ENCODE results near the gene ELP1. TPM values are rescaled to one million over a fixed set of nuclear protein-coding genes. Genes with fewer than 3 reads are reported as not detected.

ELP1 gene
- polyA plus RNA-seq, 1 donor: 32.7 TPM

DNA sequence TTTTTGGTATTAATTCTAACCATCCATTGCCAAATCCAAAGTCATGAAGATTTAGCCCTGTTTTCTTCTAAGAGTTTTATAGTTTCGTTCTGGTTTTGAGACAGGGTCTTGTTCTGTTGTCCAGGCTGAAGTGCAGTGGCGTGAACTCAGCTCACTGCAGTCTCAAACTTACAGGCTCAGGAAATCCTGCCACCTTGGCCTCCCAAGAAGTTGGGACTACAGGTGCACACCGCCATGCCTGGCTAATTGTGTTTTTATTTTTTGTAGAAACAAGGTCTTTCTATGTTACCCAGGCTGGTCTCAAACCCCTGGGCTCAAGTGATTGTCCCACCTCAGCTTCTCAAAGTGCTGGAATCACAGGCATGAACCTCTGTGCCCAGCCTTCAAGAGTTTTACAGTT lies 50.8 kb downstream of the ELP1 start:
- no peak for DNase-seq (ENCODE audit: low read depth)

DNA sequence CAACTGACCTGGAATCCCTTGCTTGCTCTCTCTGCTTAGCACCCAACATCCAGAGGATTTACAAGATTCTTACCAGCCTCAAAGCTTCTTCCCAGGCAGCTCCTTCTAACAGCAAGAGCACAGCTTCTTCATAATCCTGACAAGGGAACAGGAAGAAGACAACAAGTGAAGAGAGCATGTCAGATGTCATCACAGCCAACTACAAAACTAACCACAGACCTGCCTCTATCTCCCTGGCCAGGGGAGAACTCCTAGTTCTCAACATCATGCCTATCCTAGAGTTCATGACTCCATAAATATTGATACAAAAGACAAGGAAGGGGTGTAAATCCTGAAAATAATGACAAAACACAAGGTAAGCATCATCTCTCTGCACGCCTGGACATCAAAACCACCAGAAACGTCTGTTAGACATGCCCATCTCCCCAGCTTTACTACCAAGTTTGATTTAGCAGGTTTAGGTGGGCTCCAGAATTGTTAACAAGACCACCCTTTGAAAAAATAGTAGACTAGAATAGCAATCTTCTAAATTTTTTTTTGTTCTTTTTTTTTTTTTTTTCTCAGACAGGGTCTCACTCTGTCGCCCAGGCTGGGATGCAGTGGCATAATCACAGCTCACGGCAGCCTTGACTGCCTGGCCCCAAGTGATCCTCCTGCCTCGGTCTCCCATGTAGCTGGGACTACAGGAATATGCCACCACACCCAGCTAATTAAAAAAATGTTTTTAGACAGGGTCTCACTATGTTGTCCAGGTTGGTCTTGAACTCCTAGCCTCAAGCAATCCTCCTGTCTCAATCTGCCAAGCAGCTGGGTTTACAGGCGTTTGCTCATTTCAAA lies 51.7 kb downstream of the ELP1 start:
- DNase-seq (ENCODE audit: low read depth): no peak

DNA sequence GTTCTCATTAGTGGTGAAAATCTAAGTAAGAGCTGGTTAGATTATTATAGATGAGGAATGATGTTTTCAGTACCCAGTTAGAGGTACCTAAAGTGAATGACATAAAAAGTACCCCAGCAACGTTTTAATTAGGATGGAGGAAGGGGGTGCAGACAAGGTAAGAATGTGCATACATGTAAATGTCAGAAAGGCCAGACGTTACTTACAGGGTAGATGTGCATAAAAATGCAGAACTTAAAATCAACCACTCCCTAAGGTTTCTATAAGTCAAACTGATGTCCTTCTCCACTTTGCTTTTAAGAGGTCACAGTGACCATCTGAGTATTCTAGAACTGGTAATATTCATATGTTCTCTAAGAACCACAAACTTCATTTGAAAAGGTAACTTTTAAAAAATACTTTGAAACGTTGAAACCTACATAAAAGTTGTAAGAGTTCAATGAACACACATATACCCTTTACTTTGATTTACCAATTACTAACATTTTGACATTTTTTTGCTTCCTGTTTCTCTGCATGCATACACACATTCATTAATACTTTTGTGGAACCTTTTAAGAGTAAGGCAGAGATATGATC lies 53.1 kb downstream of the ELP1 start:
- no peak for DNase-seq (ENCODE audit: low read depth)

DNA sequence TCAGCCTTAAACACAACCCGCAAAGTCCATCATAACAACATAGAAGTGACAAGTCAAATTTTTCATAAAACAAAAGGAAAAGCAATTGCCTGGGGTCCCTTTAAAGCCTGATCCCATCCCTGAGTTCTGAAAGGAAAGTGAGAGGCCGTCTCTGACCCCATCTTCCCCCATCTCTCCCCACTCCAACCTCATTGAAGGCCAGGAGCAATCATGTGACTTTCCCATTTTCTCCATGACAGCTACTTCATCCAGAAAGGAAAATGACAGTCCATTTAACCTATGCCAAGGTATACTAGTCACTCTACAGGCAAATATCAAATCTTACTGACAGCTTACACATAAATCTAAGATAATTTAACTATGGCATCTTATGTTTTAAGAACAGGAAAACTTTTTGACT lies 56.4 kb downstream of the ELP1 start:
- no peak for DNase-seq (ENCODE audit: low read depth)

DNA sequence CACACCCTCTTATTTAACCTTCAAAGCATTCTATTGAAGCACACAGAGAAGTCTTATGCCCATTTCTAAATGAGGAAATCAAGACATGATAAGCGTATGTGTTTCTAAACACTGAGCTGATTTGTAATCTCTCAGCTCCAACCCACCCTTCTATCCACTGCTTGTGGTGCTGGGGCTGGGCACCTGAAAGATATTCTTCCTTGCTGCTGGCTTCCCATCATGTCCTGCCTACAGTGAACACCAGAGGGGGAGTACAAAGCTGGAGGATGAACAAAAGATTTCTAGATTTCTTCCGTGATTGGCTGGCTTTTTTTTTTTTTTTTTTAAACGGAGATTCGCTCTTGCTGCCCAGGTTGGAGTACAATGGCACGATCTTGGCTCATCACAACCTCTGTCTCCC lies 57.5 kb downstream of the ELP1 start:
- no peak for DNase-seq (ENCODE audit: low read depth)

DNA sequence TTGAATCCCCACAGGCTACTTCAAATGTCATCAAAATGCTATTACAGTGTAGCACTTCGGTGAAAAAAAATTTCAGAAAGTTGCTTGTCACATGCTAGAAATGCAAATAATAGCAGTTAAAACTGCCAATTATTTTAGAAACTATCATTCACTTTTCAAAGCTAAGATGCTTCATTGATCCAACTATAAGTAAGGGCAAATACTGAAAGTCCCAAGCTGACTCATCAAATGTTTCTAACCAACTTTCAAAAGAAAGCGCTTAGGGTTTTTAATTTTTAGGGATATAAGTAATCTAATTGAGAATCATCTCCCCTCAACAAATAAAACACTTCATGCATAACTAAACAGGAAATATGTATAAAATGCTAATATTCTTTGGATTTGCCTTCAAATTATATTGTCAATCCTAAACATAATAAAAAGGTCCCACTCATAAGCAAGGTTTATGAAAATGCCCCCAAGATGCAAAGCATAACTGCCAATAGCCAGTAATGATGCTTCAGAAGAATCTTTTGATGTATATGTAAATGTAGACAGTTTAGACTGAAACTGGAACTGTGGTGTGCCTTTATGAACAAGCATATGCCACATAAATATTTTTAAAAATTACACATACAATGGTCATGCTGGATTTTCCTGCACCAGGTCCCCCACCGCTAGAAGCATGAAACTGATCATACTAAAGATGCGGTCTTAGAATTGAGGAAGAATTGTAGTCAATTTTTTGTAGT lies 59.7 kb downstream of the ELP1 start:
- no peak for DNase-seq (ENCODE audit: low read depth)

DNA sequence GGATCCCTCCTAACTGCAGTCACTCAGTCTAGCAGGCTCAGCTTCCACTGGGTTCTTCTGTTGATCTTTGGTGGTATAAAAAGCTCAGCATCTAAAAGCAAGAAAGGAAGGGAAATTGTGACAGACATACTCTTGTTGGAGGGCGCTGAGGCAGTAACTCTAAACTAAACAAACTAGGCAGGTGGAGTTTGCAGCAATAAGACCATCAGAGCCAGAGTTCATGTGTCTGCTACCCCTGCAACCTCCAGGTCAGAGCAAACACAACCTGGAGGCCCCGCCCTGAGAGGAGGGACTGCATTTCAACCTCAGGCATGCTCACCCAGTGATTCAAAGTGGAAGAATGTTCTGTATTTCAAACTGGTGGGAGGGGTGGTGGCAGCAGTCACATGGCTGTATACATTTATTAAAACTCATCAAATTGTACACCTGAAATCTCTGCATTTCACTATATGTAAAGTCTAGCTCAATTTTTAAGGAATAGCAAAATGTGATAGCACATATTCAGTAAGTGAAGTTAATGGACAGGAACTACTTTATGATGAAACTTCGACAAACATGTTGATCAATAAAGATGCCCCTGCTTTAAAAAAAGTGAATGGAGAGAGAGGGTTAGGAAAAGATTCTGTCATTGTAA lies 64.7 kb downstream of the ELP1 start:
- no peak for DNase-seq (ENCODE audit: low read depth)

DNA sequence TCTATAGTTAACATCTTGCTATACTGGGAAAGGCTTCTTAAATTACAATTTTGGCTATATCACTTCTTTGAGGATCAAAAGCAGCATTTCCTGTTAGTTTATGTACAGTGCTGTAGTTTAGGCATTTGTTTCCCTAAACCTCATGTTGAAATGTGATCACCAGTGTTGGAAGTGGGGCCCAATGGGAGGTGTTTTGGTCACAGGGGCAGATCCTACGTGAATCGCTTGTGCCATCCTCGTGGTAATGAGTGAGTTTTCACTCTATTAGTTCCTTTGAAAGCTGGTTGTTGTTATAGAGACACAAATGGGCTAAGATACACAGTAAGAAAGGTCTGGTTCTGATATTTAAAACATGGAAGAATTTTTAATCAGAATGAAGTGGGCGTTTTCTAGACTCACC lies 66.1 kb downstream of the ELP1 start:
- DNase-seq (ENCODE audit: low read depth): no peak

DNA sequence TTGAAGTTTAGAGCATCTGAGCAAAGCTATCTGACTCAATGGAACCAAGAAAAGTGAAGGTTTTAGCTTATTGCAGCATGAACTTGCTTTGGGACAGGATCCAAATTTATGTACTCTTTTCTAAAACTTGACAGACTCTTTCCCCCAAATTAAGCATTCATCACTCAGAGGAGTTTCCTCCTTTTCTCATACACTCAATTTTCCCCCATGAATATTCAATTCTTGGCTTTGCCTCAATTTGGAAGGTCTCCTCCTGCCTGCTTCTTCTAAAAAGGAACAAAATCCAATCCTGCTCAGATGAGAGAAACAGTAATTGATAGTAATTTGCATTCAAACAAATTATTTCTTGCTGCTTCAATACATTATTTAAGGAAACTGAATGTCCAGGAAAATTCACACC lies 66.8 kb downstream of the ELP1 start:
- DNase-seq (ENCODE audit: low read depth): no peak

DNA sequence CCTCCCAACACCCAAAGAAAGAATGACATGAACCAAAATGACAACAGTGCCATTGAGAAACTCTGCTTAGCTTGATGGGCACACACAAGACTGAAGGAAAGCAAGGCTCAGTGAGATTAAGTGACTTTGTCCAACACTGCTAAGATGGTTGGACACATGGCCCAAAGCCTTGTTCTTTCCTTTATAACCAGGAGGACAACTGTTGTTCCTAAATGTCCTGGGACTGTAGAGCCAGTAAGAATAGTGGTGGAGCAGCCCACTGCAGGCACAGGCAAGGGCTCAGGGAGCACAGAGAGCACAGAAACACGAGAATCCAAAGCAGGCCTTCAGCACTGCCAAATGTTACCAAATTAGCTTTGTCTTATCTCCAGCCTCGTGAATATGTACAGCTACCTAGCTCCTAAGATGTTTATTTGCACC lies 67.9 kb downstream of the ELP1 start:
- DNase-seq (ENCODE audit: low read depth): no peak

DNA sequence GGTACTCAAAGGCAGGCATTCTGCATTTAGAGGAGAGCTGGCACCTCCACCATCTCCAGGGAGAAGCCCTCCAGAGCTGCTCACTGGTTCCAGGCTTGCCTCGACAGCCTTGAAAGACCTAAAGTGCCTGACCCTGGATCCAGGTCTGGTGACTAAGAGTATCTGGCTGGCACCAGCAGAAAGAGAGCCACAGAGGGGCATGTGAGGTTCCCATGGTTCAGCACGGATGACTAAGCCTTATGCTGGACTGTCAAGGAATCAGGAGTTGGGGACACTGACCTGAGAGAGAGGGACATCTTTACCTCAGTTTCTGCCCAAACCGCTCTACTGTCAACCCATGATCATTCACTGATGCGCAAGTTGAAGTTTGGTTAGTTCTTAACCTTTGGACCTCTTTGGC lies 68.9 kb downstream of the ELP1 start:
- DNase-seq (ENCODE audit: low read depth): no peak

DNA sequence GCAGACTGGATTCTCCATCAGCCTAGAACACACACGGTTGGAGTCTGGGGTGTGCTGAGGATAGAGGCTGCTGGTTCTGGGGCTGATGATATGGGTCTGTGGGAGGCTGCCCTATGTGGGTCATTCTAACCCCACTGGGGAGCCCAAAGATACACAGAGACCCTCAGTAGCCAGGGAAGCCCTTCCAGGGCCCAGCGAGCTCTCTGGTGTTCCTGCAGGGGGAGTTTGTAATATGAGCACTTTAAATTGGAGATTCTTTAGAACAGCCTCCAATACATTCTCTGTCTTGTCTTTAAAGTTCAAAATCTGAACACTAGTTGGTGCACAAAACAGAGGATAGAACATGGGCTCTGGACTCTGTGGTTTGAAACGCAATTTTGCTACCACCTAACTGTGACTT lies 69.5 kb downstream of the ELP1 start:
- no peak for DNase-seq (ENCODE audit: low read depth)

DNA sequence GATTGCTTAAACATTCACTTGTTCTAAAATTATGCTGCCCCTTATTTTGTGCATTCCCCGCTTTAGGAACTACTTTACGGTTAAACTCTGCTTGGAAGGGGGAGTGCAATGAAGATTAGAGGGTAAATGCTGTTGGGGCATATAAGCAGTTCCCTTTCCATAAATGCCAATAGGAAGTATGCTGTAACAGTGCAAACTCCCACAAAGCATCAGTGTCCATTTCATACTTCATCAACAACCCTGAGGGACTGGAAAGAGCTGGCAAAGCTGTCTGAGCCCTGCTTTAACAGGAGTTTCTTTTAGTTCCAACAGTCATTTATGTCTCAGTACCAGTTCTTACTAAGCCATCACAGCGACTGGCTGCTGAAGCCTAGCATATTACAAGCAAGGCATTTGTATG lies 70.0 kb downstream of the ELP1 start:
- DNase-seq (ENCODE audit: low read depth): no peak

DNA sequence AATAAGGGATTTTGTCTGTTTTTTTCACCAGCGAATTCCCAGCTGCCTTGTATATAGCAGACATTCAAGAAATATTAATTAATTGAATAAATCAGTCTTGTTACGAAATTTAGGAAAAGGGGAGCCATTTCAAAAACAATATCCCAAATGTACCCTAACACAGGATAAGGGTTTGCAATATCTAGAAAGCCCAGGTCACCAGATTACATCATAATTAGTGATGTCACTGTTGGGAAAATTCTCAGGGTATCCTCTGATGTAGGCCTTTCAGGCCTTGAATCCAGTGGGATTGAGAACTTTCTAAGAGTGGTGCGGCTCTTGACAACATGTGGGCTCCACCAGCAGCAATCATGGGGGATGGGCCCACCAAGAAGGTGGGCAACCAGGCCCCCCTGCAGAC lies 71.9 kb downstream of the ELP1 start, which contains the start of gene ACTL7A:
Gene ACTL7A, plus strand, starts transcription at position 270 of the 400 bp plus-strand sequence. Its CDS starts 57 bp downstream, at position 327.
- no peak for DNase-seq (ENCODE audit: low read depth)

DNA sequence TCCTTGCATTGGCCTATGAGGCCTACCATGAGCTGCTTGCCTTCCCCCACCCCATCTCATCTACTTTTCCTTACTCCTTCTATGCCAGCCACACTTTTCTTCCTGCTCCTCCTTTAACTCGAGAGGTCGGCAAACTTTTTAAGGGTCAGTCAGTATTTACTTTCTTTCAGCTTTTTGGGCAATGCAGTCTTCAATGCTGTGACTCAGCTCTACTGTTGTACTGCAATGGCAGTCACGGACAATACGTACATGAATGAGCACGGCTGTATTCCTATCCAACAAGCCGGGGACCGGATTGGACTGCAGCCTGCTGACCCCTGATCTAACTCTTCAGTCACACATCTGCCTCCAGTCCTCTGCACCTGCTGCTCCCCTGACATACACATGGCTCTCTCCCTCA lies 72.5 kb downstream of the ELP1 start:
- no peak for DNase-seq (ENCODE audit: low read depth)

DNA sequence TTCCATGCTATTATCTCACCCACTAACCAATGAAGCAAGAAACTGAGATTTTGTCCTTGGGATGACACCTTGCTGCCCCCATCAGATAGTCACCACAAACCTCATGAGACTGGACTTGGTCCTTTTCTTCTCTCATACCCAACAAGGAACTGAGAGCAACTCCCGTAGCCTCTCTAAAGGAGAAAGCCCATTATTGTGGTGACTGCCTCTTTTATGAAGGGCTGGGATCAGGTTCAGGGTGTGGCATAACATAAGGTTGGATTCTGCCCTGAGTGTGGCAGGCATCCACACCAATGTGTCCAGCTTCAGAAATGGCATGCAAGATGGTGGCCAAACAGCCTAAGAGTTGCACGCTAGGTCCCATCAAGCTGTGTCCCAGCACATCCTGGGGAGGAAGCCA lies 73.2 kb downstream of the ELP1 start:
- no peak for DNase-seq (ENCODE audit: low read depth)

DNA sequence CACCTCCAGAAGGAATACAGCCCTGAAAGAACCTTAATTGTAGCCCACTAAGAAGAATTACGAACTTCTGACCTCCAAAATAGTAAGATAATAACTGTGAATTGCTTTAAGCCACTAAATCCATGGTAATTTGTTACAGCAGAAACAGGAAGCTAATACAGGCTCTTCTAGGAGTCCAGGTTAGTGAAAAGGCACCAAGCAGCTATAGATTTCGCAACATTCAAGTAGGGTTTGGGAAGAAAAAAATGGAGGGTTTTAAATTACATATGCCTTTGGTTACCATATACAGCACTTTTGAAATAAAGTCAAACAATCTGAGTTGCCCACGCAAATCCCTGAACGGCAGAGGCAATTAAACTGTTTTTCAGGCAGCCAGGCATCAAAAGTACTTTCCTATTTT lies 73.6 kb downstream of the ELP1 start:
- DNase-seq (ENCODE audit: low read depth): no peak

DNA sequence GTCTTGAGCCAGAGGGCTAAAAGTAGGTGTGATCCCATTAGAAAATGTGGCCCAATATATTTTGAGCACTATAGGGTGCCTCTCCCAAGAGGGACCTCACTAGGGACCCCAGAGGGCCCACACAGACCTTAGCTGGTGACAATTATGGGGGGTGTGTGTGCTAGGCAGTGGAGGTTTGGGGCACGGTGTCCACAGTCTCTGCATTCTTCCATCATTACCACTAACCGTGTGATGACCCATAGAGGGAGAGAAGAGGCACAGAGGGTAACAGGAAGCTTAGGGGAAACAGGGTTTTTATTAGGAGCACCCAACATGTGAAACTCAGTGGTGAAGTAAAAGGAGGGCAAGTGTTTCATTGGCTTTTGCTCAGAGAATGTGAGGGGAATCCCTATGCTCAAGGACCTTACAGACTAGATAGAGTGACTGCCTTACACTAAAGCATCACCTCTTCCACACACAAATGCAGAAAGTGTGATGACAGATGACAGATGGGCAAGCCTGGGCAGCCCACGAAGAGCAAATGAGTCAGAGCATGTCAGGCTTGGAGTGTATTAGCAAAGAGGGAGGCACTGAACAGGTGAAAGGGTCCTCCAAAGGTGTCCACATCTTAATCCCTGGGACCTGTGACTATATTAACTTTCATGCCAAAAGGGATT lies 74.3 kb downstream of the ELP1 start:
- DNase-seq (ENCODE audit: low read depth): no peak

DNA sequence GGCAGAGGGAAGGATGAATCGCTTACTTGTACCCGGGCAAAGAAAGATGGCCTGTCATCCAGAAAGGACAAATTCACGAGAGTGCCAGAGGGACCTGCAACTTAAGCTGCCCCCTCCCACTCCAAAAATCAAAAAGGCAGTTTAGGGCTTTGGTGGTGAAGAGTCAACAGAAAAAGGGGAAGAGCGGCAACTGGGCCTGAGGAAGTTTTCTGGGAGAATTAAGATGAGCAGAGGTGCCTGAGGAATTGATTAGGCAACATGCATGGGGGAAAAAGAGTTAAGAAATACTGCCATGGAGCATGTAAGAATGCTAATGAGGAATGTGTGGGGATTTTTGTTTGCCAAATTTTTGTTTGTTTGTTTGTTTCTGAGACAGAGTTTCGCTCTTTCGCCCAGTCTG lies 76.4 kb downstream of the ELP1 start:
- DNase-seq (ENCODE audit: low read depth): no peak

DNA sequence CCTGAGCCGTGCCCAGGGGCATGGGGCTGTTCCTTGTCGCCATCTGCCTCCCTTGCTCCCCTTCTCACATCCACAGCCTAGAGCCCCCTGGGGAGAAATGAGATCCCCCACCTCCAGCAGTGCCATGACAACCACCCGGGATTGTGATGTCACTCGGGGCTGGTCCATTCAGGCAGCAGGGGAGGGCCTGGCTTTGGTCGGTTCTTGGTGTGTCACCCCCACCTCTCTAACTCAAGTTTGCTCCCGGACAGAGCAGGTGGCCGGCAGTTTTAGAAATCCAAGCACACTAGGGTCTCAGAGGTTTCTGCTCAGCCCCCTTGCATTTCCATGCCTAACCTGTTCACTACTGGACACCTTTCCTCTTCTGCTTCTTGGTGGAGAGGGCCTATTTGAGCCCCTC lies 78.0 kb downstream of the ELP1 start, which contains the start of gene ACTL7B:
Gene ACTL7B, minus strand, starts transcription at position 99 of the 400 bp plus-strand sequence. Its CDS starts 56 bp downstream, at position 43.
- no peak for DNase-seq (ENCODE audit: low read depth)

DNA sequence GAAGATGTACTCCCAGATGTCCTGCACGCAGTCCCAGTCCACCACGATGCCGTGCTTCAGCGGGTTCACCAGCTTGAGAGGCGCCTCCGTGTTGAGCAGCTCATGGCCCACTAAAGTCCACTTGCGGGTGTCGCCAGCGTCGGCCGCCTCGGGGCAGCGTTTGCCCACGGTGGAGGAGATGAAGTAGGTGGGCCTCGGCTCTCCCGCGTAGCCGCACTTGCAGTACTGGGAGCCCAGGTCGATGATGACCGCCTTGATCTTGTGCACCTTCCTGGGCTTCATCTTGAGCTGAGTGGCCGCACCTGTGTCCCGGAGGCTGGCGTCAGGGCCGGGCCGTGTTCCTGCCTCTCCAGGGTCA lies 78.4 kb downstream of the ELP1 start:
- no peak for DNase-seq (ENCODE audit: low read depth)

All from forelimb muscle (tissue), 1 donor.